ENCODE data around the gene EIF3A.
"Not testable (repeated sequence)": the region's sequence is repeated elsewhere in the genome, so short reads cannot be mapped to it uniquely, and the experiment has no call there.

Gene EIF3A

DNA sequence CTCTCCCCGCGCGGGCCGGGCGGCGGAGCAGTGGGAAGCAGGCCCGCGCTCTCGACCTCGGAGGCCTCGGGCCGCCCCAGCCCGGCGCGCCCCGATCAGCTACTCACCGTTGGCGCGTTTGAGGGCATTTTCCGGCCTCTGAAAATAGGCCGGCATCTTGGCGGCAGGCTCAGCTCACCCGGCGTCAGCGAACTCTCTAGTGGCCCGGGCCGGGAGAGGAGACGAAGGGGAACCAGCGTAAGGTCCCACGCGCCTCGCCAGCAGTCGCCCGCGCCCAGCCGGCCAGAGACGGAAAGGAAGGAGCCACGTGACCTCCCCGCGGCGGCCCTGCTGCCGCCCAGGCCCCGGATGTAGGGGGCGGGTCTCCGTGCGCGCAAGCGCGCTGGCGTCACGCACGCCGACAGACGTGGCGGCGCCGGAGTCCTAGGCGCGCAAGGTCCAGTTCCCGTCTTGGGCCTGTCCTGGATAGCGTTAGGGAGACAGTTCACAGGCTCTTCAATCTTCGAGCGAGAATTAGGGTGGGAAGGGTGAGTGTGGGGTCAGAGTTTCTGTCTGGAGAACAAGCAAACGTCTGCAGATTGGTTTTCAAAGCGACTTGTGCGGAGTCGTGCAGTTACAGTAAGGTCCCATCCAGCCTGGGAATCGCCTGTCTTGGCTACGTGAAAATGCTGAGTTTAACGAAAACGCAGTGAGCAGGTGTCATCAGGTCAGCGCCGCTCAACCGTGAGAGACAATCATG, at the start of gene EIF3A:
Gene EIF3A, minus strand, starts transcription at position 297 of the 739 bp plus-strand sequence. Its CDS starts 141 bp downstream, at position 156.
- no peak for DNase-seq

DNA sequence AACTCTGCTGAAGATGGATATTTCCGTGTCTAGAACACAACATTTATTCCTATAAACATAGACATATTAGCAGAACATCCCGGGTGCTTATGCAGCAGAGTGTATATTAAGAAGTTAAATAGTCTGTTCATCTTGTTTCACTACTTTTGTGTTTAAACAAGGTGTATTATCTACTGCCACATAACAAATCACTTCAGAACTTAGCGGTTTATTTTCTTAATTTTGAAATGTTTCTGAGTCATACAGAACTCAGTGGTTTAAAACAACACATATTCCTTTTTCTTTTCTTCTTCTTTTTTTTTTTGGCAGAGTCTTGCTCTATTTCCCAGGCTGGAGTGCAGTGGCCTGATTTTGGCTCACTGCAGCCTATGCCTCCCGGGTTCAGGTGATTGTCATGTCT, 49.1 kb upstream of the EIF3A start:
- DNase-seq: no peak

GRCh38 chr10:119125942-119126341, 45.3 kb upstream of the EIF3A start:
- DNase-seq: no peak

DNA sequence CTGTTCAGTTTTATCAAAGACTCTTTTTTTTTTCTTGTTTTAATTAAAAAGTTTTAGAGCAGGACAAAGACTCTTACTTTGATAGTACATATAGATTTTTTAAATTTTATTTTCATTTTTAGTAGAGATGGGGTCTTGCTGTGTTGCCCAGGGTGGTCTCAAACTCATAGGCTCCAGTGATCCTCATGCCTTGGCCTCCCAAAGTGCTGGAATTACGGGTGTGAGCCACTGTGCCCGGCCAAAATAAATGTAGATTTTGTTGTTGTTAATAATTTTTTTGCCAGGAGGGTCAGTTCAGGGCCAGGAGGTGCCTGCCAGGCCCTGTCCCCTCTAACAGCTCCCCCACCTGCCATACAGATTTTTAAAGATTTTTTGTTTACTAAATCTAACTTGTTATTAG, 40.3 kb upstream of the EIF3A start:
- no peak for DNase-seq

DNA sequence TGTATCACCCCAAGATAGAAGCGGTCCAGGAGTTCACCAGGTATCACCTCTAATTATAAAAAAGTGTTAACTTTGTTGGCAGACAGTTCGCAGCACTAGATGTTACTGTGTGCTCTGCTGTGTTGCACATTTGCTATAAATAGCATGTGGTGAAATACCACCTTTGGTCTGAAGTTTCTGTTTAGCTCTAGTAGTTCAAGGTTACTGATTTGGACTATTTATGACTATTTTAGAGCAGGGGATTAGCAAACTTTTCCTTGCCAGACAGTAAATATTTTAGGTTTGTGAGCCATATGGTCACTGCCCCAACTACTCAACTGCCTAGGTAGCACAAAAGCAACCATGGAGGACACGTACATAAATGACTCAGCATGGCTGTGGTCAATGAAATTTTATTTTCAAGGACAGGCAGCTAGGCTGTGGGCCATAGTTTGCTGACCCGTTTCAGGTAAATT, 39.8 kb upstream of the EIF3A start:
- no peak for DNase-seq

GRCh38 chr10:119119400-119119799, 38.8 kb upstream of the EIF3A start:
- no peak for DNase-seq

GRCh38 chr10:119118231-119118630, 37.6 kb upstream of the EIF3A start:
- no peak for DNase-seq

DNA sequence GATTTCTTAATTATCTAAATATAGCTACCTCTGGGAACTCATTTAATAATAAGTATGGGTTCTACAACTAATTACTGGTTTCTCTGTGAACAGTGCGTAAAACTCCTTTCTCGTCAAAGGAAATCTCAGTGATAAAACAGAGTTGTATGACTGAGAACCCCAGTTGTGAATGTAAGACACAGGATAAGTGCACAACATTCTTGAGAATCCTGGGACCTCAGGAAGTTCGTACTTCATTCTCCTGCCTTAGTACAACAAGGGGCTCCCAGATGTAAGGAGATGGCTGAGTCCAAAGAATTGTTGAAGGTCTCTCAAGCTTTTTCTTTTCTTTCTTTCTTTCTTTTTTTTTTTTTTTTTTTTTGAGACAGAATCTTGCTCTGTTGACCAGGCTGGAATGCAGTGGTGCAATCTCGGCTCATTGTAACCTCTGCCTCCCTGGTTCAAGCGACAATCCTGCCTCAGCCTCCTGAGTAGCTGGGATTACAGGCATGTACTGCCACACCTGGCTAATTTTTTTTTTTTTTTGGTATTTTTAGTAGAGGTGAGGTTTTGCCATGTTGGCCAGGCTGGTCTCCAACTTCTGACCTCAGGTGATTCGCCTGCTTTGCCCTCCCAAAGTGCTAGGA, 35.8 kb upstream of the EIF3A start:
- DNase-seq: no peak

DNA sequence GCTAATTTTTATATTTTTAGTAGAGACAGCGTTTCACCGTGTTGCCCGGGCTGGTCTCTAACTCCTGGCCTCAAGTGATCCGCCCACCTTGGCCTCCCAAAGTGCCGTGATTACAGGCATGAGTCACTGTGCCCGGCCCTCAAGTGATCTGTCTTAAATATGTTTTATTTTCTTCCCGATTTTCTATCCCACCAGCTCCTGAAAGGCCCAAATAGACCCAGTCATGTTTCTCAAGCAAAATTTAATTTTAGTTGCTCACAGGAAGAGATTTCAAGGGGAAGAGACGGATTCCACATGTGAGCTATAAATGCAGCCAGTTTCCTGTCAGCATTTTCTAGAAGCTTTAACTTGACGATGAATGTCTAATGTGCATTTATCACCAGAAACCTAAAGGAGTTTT, 35.3 kb upstream of the EIF3A start:
- no peak for DNase-seq

DNA sequence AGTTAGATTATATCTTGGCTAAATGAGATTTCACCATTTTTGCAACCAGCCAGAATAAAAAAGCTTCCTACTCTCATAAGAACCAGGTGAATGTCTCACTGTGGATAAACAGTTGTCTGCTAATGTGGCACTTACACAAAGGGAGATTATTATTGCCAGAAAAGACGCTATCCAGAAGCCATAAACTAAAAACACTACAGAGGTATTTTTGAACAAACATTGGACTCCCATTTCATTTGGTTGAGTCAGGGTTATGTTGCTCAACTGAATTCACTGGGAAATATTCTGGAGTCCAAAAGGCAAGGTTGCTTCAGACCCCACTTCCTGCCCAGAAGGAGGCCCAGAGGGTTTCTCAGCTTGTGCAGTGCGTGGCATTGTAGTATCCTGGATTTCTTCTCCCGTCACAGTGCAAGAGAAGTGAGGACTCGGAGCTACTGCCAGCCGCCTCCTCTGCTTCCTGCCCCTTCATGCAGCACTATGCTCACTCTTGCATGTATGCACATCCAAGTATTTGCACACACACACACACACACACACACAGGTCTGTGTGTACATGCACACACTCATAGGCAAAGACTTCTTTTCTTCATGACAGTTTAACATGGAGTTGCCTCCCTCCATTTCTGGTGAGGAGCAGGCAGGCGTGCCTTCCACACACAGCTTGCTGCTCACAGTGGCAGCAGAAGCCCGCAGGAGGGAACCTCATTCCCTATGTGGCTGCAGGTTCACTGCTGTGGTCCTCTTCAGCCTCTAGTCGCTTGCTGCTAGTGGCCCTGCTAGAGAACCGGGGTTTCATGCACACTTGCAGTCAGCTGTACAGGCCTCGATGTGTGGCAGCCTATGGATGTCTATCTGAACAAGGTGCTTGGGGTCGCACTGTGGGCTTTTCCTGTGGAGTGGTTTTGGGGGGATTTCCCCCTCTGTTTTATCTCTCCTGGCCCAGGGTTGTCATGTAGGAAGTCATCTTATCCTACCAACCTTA, 33.4 kb upstream of the EIF3A start:
- no peak for DNase-seq

DNA sequence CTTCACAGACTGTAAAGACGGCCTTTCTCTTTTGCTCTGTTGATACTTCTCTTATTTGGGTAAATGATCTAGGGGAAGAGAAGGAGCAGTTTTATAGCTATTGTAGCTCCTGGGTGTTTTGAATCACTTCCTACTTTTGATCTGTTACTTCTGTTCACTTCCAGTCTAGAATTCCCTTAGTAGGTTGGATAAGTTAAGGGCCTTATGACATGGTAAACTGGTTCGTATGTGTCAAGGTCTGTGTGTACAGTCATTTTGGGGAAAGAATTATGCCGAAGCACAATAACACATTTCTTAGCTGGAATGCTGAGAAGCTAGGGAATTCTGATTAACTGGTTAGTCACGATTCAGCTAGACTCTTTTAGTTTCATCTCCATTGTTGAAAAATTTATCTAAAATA, 31.4 kb upstream of the EIF3A start:
- no peak for DNase-seq

GRCh38 chr10:119107771-119108170, 27.2 kb upstream of the EIF3A start:
- not testable (repeated sequence) for DNase-seq

- DNase-seq: not testable (repeated sequence)
Measured at GRCh38 chr10:119107106-119107505, 26.5 kb upstream of the EIF3A start.

- DNase-seq: not testable (repeated sequence)
Measured at GRCh38 chr10:119105899-119106298, 25.3 kb upstream of the EIF3A start.

DNA sequence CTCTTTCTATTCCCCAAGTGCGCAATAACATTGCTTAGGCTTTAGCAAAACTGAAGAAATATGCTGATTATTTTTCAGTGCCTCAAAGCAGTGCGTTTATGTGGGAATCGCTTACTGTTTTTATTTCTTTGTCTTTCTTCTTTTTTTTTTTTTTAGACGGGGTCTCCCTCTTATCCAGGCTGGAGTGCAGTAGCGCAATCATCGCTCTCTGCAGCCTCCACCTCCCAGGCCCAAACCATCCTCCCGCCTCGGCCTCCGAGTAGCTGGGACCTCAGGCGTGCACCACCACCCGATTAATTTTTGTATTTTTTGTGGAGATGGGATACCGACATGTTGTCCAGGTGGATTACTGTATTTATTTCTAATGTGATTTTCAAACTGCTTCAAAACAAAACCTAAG, 24.5 kb upstream of the EIF3A start:
- DNase-seq: no peak

DNA sequence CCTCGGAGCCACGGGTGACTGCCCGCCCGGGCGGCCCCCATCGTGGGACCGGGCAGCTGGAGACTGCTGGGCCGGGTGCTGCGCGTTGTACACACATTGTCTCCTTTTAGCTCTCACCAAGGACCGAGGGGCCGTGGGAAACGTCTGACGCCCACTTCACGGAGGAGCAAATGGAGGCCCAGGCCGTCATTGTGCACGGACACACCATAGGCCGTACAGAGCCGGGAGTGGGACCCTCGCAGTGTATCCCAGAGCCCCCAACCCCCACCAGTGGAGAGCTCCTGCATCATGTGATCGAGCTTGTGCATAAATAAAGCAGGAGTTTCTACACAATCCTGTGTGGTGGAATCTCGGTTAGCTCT, 24.0 kb upstream of the EIF3A start:
- no peak for DNase-seq

GRCh38 chr10:119103903-119104653, 23.5 kb upstream of the EIF3A start, which contains the start of gene DENND10:
DENND10 (plus strand) TSS chr10:119104113; CDS start chr10:119104143, 30 bp downstream.
- no peak for DNase-seq

DNA sequence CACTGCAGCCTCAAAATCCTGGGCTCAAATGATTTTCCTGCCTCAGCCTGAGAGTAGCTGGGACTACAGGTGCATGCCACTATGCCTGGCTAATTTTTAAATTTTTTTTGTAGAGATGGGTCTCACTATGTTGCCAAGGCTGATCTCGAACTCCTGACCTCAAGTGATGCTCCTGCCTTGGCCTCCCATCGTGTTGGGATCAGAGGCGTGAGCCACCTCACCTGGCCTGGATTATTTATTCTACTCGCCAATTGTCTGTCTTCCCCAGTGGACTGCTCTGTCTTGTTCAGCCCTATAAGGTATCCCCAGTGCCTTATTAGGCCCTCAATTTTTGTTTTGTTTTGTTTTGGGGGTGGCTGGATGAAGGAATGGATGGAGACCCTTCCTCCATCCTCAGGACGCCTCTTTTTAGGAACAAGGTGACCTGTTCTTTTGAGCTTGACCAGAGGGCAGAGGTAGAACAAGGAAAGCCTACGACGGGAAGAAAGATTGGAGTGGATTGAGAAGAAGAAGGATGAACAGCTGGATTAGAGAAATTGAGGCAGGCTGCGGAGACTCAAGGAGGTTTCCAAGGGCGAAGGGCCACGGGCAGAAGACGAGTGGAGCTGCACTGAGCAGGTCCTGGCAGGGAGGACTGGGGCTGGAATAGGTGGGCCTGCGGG, 22.8 kb upstream of the EIF3A start:
- no peak for DNase-seq

- no peak for DNase-seq
Measured at GRCh38 chr10:119101366-119102098, 20.9 kb upstream of the EIF3A start.

- no peak for DNase-seq
Measured at GRCh38 chr10:119100434-119101238, 20.0 kb upstream of the EIF3A start.

Measured in NCI-H524 treated with DMSO at 0.1 percent for 48 hours (cell line).